Left lung (tissue), 10 donors: Measurements from ENCODE around the gene RPUSD2. TPM values are rescaled to one million over a fixed set of nuclear protein-coding genes. Genes with fewer than 3 reads are reported as not detected.
"Not testable (repeated sequence)": the region's sequence is repeated elsewhere in the genome, so short reads cannot be mapped to it uniquely, and the experiment has no call there.

Experiments used
- ATAC-seq: fragments of 200-7000 bp; cut with Tn5 transposase; one replicate; pipeline ENCODE4 v1.9.1; 2020; ENCODE audit warnings: moderate library complexity
- DNase-seq, 4 donors: peaks; one replicate each; pipeline ENCODE4 v3.0.0-alpha.2; 2013 to 2020
- H3K27ac ChIP-seq, 2 donors: fragments of 200-600 bp; sonication (generic) in 1 of 2; one replicate each; pipeline versions ENCODE4 v1.5.0 to v1.8.0; 2020 to 2021
- H3K27me3 ChIP-seq, 2 donors: fragments of 200-600 bp; sonication (generic) in 1 of 2; one replicate each; pipeline versions ENCODE4 v1.5.0 to v1.8.0; 2020 to 2021
- H3K36me3 ChIP-seq, 2 donors: fragments of 200-600 bp; sonication (generic) in 1 of 2; one replicate each; pipeline versions ENCODE4 v1.5.0 to v1.8.0; 2020 to 2021
- H3K4me1 ChIP-seq, 2 donors: fragments of 200-600 bp; one replicate each; pipeline ENCODE4 v1.8.0; 2021
- H3K4me3 ChIP-seq, 2 donors: fragments of 200-600 bp; sonication (generic) in 1 of 2; one replicate each; pipeline versions ENCODE4 v1.5.0 to v1.8.0; 2020 to 2021; ENCODE audit warnings: mild to moderate bottlenecking in 1 of 2
- H3K9me3 ChIP-seq, 2 donors: fragments of 200-600 bp; sonication (generic) in 1 of 2; one replicate each; pipeline versions ENCODE4 v1.5.0 to v1.8.0; 2020 to 2021
- intact Hi-C, 2 donors: fragments of 100-400 bp; cut with DNase I; formaldehyde crosslinking; loops; one replicate each; pipeline versions ENCODE4 v1.11.2 to v1.14.2; 2022
- polyA plus RNA-seq, 6 donors: library from polyadenylated mRNA; unstranded; fragments of 120-200 nt; gene quantifications; one replicate each; pipeline ENCODE4 v1.2.1, GENCODE V29; 2013; ENCODE audit not compliant: insufficient read length in 6 of 6
- total RNA-seq, 2 donors: library from RNA; stranded (reverse); fragmentation: NEBNext Ultra II Directional; extraction: Animal tissue kit (Norgen Biotek cat#: 25700); gene quantifications; one replicate each; pipeline ENCODE4 v1.2.1, GENCODE V29; 2021
- TF ChIP-seq, protein P1 (sequence below), 2 donors: fragments of 200-600 bp; sonication (generic) in 1 of 2; IDR thresholded peaks; one replicate each; pipeline versions ENCODE4 v1.5.0 to v1.8.0; 2021; ENCODE audit warnings: antibody characterized with exemption in 2 of 2
- donor health status: DM: no; HTN: yes; CAD: no.
- donor health status: DM: no; HTN: no; CAD: no.

Gene RPUSD2
- total and polyA plus RNA-seq, 8 donors = 5.3 to 10.2 (median 7.2) TPM

DNA sequence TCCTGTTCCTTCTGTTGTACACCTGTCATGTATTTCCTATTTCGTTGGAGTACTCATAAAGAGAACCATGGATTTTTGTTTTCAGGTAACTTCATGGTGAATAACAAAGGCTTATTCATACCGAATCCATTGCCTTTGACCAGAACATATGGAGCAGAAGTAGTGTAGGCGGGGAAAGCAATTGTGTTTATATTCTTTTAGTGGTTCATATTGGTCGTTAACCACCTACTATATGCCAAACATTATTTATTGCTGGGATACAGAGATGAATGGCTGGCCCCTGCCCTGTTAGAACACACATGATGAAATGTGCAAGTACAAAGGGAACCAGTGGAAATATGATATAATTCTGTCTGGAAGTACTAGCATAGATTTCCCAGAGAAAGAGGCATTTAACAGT lies 9.8 kb downstream of the RPUSD2 start:
- Histone ChIP-seq H3K4me3 (no peak overlapping the region), H3K36me3 (peaks cover 0 to 11% of the 10 kb centered on the region in 2 donors), H3K9me3 (peaks cover 0 to 3% of the 10 kb centered on the region in 2 donors), H3K27ac (no peak overlapping the region), H3K27me3 (no peaks in the 10 kb centered on the region), H3K4me1 (no peaks in the 10 kb centered on the region)
- ATAC-seq (no peak), DNase-seq (no peak)
- TF ChIP-seq, protein P1, sequence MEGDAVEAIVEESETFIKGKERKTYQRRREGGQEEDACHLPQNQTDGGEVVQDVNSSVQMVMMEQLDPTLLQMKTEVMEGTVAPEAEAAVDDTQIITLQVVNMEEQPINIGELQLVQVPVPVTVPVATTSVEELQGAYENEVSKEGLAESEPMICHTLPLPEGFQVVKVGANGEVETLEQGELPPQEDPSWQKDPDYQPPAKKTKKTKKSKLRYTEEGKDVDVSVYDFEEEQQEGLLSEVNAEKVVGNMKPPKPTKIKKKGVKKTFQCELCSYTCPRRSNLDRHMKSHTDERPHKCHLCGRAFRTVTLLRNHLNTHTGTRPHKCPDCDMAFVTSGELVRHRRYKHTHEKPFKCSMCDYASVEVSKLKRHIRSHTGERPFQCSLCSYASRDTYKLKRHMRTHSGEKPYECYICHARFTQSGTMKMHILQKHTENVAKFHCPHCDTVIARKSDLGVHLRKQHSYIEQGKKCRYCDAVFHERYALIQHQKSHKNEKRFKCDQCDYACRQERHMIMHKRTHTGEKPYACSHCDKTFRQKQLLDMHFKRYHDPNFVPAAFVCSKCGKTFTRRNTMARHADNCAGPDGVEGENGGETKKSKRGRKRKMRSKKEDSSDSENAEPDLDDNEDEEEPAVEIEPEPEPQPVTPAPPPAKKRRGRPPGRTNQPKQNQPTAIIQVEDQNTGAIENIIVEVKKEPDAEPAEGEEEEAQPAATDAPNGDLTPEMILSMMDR (IDR thresholded peaks at IDR 0.05) = no peak
- intact Hi-C loops = no loop called here

DNA sequence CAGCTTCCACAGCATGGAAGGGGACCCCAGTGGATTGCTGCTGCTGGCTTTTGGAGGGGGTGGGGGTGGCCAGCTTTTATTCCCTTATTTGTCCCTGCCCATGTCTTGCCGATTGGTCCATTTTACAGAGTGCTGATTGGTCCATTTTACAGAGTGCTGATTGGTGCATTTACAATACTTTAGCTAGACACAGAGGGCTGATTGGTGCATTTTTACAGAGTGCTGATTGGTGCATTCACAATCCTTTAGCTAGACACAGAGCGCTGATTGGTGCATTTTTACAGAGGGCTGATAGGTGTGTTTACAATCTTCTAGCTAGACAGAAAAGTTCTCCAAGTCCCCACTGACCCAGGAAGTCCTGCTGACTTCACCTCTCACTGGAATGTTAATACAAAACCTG lies 12.7 kb downstream of the RPUSD2 start:
- H3K4me1 ChIP-seq, H3K27ac ChIP-seq, ATAC-seq, H3K27me3 ChIP-seq, H3K36me3 ChIP-seq, H3K4me3 ChIP-seq, H3K9me3 ChIP-seq, DNase-seq, intact Hi-C loops: not testable (repeated sequence)

GRCh38 chr15:40582726-40583246 lies 13.7 kb downstream of the RPUSD2 start:
- H3K4me3 ChIP-seq = peak overlapping the region; percentile 11 to 22
- no peaks in the 10 kb centered on the region for H3K4me1 ChIP-seq
- H3K27ac ChIP-seq = no peak overlapping the region
- peak; percentile 74 for ATAC-seq
- TF ChIP-seq, protein P1 (IDR thresholded peaks at IDR 0.05) = no peak
- no peaks in the 10 kb centered on the region for H3K27me3 ChIP-seq
- intact Hi-C loops = no loop called here
- H3K36me3 ChIP-seq = no peaks in the 10 kb centered on the region
- DNase-seq = no peak
- peaks cover 0 to 3% of the 10 kb centered on the region in 2 donors for H3K9me3 ChIP-seq

DNA sequence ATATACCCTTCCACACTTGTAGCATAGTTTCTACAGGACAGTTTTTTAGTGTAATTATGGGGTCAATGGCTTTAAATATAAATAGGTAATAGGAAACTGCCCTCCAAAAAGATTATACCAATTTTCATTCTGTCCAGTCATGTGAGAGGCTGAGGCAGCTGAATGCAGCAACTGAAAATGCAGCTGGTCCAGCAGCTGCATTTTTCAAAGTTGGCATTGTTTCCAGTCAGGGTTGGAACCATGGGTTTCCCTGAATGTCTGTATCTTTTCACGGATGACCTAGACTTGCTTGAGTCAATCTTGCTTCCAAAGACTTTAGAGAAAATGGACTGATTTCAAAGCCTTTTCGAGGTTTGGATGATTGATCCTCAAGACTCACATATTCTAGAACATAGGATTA lies 15.1 kb downstream of the RPUSD2 start:
- no peak overlapping the region for H3K4me3 ChIP-seq
- TF ChIP-seq, protein P1 (IDR thresholded peaks at IDR 0.05) = no peak
- no peaks in the 10 kb centered on the region for H3K27me3 ChIP-seq
- DNase-seq = no peak
- no peak for ATAC-seq
- no peaks in the 10 kb centered on the region for H3K36me3 ChIP-seq
- intact Hi-C loops = no loop called here
- H3K9me3 ChIP-seq = peaks cover 0 to 3% of the 10 kb centered on the region in 2 donors
- H3K27ac ChIP-seq = no peak overlapping the region
- no peaks in the 10 kb centered on the region for H3K4me1 ChIP-seq

DNA sequence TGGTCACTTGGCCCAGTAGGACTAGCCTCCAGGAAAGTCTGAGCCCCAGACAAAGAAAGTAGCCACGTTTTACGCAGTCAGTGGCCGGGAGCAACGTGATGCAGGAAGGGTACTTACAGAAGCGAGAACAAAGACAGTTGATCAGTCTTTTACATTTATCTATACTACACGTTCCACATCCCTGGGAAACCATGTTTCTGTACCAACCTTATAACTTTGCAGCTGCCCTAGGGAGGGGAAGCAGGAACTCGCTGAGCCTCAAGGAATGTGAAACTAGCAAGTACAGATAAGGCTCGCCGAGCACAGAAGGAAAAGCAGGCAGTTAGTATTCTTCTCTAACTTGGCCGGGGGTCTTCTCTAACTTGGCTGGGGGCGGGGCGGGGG lies 21.6 kb downstream of the RPUSD2 start:
- no peaks in the 10 kb centered on the region for H3K27me3 ChIP-seq
- no peaks in the 10 kb centered on the region for H3K9me3 ChIP-seq
- TF ChIP-seq, protein P1 (IDR thresholded peaks at IDR 0.05) = no peak
- H3K27ac ChIP-seq = no peak overlapping the region
- H3K4me3 ChIP-seq = peak overlapping the region in 1 of 2 donors; percentile 39
- DNase-seq = peak in 1 of 4 donors; percentile 26
- intact Hi-C loops = no loop called here
- no peak for ATAC-seq
- H3K4me1 ChIP-seq = peaks cover 0 to 24% of the 10 kb centered on the region in 2 donors
- H3K36me3 ChIP-seq = no peaks in the 10 kb centered on the region

GRCh38 chr15:40591389-40591788 lies 22.3 kb downstream of the RPUSD2 start:
- DNase-seq = peak in 1 of 4 donors; percentile 3
- H3K27ac ChIP-seq = no peak overlapping the region
- peaks cover 0 to 24% of the 10 kb centered on the region in 2 donors for H3K4me1 ChIP-seq
- no peaks in the 10 kb centered on the region for H3K27me3 ChIP-seq
- TF ChIP-seq, protein P1 (IDR thresholded peaks at IDR 0.05) = no peak
- H3K9me3 ChIP-seq = no peaks in the 10 kb centered on the region
- H3K36me3 ChIP-seq = no peaks in the 10 kb centered on the region
- intact Hi-C loops = no loop called here
- no peak overlapping the region for H3K4me3 ChIP-seq
- no peak for ATAC-seq
